HepG2 (cell line): Measurements from ENCODE around the gene MYO15A. TPM values are rescaled to one million over a fixed set of nuclear protein-coding genes. Genes with fewer than 3 reads are reported as not detected.
A peak's percentile ranks its signal among the peaks of the same experiment; 100 is the strongest.

Source experiments
- ATAC-seq: fragments of 200-7000 bp; cut with Tn5 transposase; 3 replicates; pipeline ENCODE4 v1.9.1; 2020; ENCODE audit warnings: mild to moderate bottlenecking, moderate library complexity
- BruUV-seq: library from RNA; stranded (reverse); fragments of 400-500 nt; replicated peaks from 2 replicates; lab custom pipeline; 2021; lab: Mats Ljungman, UMichigan
- CTCF ChIA-PET: fragments of 300-600 bp; formaldehyde crosslinking; extraction: SDS; loops from one replicate; lab custom pipeline; 2021; ENCODE audit warnings: low total read pairs, inconsistent platforms, low intra/inter-chr PET ratio; lab: Yijun Ruan, JAX
- POLR2A ChIA-PET: fragments of 350-600 bp; sonication (Branson Sonifier 250); formaldehyde crosslinking; loops from one replicate; lab custom pipeline; 2020; ENCODE audit warnings: antibody characterized with exemption, inconsistent platforms; lab: Yijun Ruan, JAX
- DNase-seq: peaks from one replicate; pipeline ENCODE4 v3.0.0-alpha.2; 2015; ENCODE audit warnings: low spot score
- FAIRE-seq: peaks from 3 replicates; lab custom pipeline; 2011; peaks lifted over from hg19 to GRCh38; lab: Jason Lieb, UNC
- H2AFZ ChIP-seq: one replicate; pipeline ENCODE4 v1.6.1; 2011; ENCODE audit warnings: low read length, inconsistent platforms
- H3K27ac ChIP-seq: fragments of 300-600 bp; 3 replicates; pipeline ENCODE4 v1.8.0; 2011; ENCODE audit warnings: mixed run types, mild to moderate bottlenecking, mixed read lengths, low read length, inconsistent platforms; ENCODE audit not compliant: insufficient read depth; ENCODE audit errors: extremely low read length
- H3K27me3 ChIP-seq, 2 experiments: fragments of 200-600 bp in 1 of 2; 2 replicates in 1 of 2; 3 replicates in 1 of 2; pipeline versions ENCODE4 v1.6.0 to v1.8.0; 2011; ENCODE audit warnings: low read length in 2 of 2, mild to moderate bottlenecking in 2 of 2, moderate library complexity in 2 of 2, inconsistent platforms in 1 of 2; ENCODE audit not compliant: insufficient read depth in 2 of 2, control insufficient read depth in 1 of 2
- H3K36me3 ChIP-seq, 2 experiments: fragments of 200-600 bp in 1 of 2; replicated peaks in 1 of 2; 2 replicates in 1 of 2; 3 replicates in 1 of 2; pipeline versions ENCODE4 v1.5.1 to v1.8.0; 2011; ENCODE audit warnings: low read length in 2 of 2, inconsistent platforms in 1 of 2; ENCODE audit not compliant: insufficient read depth in 2 of 2, control insufficient read depth in 1 of 2
- H3K4me1 ChIP-seq: 2 replicates; pipeline ENCODE4 v1.5.1; 2012; ENCODE audit warnings: low read length, inconsistent platforms; ENCODE audit not compliant: insufficient read depth
- H3K4me2 ChIP-seq: 2 replicates; pipeline ENCODE4 v1.6.0; 2011; ENCODE audit warnings: low read depth, low read length, inconsistent platforms
- H3K4me3 ChIP-seq, 3 experiments: fragments of 200-600 bp in 1 of 3; sonication (generic), shearing (Covaris generic) in 1 of 3; replicated peaks in 1 of 3; 2 replicates each; pipeline ENCODE4 v1.5.1; 2011 to 2016; ENCODE audit warnings: low read length in 3 of 3, inconsistent platforms in 2 of 3, low read depth in 2 of 3, mild to moderate bottlenecking in 2 of 3, control low read depth in 1 of 3, mixed read lengths in 1 of 3; ENCODE audit not compliant: insufficient read depth in 1 of 3
- H3K79me2 ChIP-seq: one replicate; pipeline ENCODE4 v1.6.1; 2011; ENCODE audit warnings: low read length, inconsistent platforms; ENCODE audit not compliant: insufficient read depth
- H3K9ac ChIP-seq: 2 replicates; pipeline ENCODE4 v1.6.0; 2011; ENCODE audit warnings: mild to moderate bottlenecking, low read depth, low read length, inconsistent platforms; ENCODE audit not compliant: insufficient read depth
- H3K9me3 ChIP-seq: 2 replicates; pipeline ENCODE4 v1.5.1; 2012; ENCODE audit warnings: mild to moderate bottlenecking, low read length
- H4K20me1 ChIP-seq: 2 replicates; pipeline ENCODE4 v1.6.0; 2011; ENCODE audit warnings: inconsistent platforms, mild to moderate bottlenecking, low read length, moderate library complexity; ENCODE audit not compliant: insufficient read depth
- ARID2 ChIP-seq: sonication (generic); formaldehyde crosslinking; IDR thresholded peaks from 2 replicates; pipeline ENCODE4 v1.8.1; 2022; ENCODE audit warnings: mild to moderate bottlenecking, missing genetic modification reagents, borderline replicate concordance
- BORCS8-MEF2B ChIP-seq: sonication (generic); formaldehyde crosslinking; IDR thresholded peaks from 2 replicates; pipeline ENCODE4 v1.8.0; 2022; ENCODE audit warnings: mild to moderate bottlenecking, missing genetic modification reagents
- GABPA ChIP-seq, 2 experiments: IDR thresholded peaks; 2 replicates each; pipeline ENCODE4 v1.6.1; 2011 to 2016; ENCODE audit warnings: low read depth in 2 of 2, low read length in 1 of 2, missing biosample characterization in 1 of 2, missing genetic modification characterization in 1 of 2
- KDM5B ChIP-seq: sonication (generic); formaldehyde crosslinking; IDR thresholded peaks from 2 replicates; pipeline ENCODE4 v1.4.0; 2020; ENCODE audit warnings: missing genetic modification reagents, mild to moderate bottlenecking, borderline replicate concordance
- MED1 ChIP-seq: sonication (generic); formaldehyde crosslinking; IDR thresholded peaks from 2 replicates; pipeline ENCODE4 v1.4.0; 2020; ENCODE audit warnings: missing genetic modification reagents
- MTA1 ChIP-seq: sonication (generic); formaldehyde crosslinking; IDR thresholded peaks from 2 replicates; pipeline ENCODE4 v1.4.0; 2020; ENCODE audit warnings: missing genetic modification reagents, mild to moderate bottlenecking, borderline replicate concordance
- NR2F2 ChIP-seq: IDR thresholded peaks from 2 replicates; pipeline ENCODE4 v1.6.1; 2012; ENCODE audit warnings: low read depth, inconsistent platforms, borderline replicate concordance
- RAD51 ChIP-seq: fragments of 450-650 bp; IDR thresholded peaks from 2 replicates; pipeline ENCODE4 v1.6.1; 2016; ENCODE audit warnings: borderline replicate concordance
- ZNF703 ChIP-seq: sonication (generic); formaldehyde crosslinking; IDR thresholded peaks from 2 replicates; pipeline ENCODE4 v1.5.1; 2020; ENCODE audit warnings: missing genetic modification reagents, mild to moderate bottlenecking, moderate library complexity, borderline replicate concordance
- WGBS: methylation state at CpG from one replicate; pipeline ENCODE4 v1.1.6; 2017; ENCODE audit warnings: low lambda C conversion rate; 5-methylcytosine and 5-hydroxymethylcytosine counted together
- in situ Hi-C: cut with HindIII; loops from 2 replicates; pipeline ENCODE4 v1.10.0; 2017; ENCODE audit warnings: low pct_unique_long_range_greater_than_20kb; ENCODE audit not compliant: extremely low pct_ligation_motif_present
- intact Hi-C: fragments of 100-400 bp; cut with micrococcal nuclease; formaldehyde crosslinking; loops from one replicate; pipeline ENCODE4 v1.10.0; 2022; ENCODE audit not compliant: unreplicated experiment
- polyA plus RNA-seq, 8 experiments: library from polyadenylated mRNA; depleted of rRNA in 3 of 8; stranded (reverse) in 7 of 8; unstranded in 1 of 8; fragments of >200 nt; fragmentation: Illumina TruSeq in 4 of 8; extraction: Trizol in 4 of 8; gene quantifications; 2 replicates each; pipeline versions ENCODE4 v1.2.1 to v1.2.3, GENCODE V29; 2011 to 2016; ENCODE audit warnings: low read depth in 4 of 8, missing spikeins in 1 of 8, mixed read lengths in 1 of 8; ENCODE audit not compliant: insufficient read depth in 1 of 8
- total RNA-seq, 5 experiments: library from RNA; depleted of rRNA; stranded (reverse); fragments of >200 nt; fragmentation: Illumina TruSeq; extraction: Trizol; gene quantifications; 2 replicates each; pipeline ENCODE4 v1.2.3, GENCODE V29; 2016; ENCODE audit warnings: low read depth in 1 of 5
- TF ChIP-seq, protein P1 (sequence below): sonication (generic); formaldehyde crosslinking; IDR thresholded peaks from 2 replicates; pipeline ENCODE4 v1.5.1; 2020; ENCODE audit warnings: missing genetic modification reagents, mild to moderate bottlenecking, borderline replicate concordance

Gene MYO15A
- total and polyA plus RNA-seq, 2 of the 13 experiments (the other 11 are each of a cell fraction or from before 2014, with no cell fraction given), result 0.07 to 0.20 TPM

DNA sequence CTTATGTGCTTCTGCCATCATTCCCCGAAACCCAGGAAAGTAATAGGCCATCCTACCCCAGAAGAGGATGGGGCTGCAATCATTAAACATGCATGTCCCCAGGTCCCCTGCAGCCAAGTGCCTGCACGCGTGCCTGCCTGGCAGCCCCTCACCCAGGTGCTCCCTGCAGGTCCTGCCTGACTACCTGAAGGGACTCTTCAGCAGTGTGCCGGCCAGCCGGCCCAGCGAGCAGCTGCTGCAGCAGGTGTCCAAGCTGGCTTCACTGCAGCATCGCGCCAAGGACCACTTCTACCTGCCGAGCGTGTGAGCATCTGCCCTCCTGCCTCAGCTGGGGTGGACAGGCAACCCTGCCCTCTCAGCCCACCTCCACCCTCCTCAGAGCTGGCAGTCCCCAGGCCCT, 58.9 kb downstream of the MYO15A start:
- Histone ChIP-seq H3K27me3 (peaks cover 0 to 6% of the 10 kb centered on the region in 2 experiments; a peak in 1 of 5 replicates), H4K20me1 (no peaks in the 10 kb centered on the region), H3K36me3 (no peaks in the 10 kb centered on the region), H3K9ac (no peak overlapping the region), H3K79me2 (no peaks in the 10 kb centered on the region), H3K9me3 (peaks cover 9% of the 10 kb centered on the region), H3K4me2 (no peak overlapping the region), H3K4me1 (peaks cover 26% of the 10 kb centered on the region), H2AFZ (no peak overlapping the region), H3K27ac (no peak overlapping the region), H3K4me3 (no peak overlapping the region)
- BruUV-seq, result no TSS peak
- 100% methylated on average over 1 of the region's 10 CpGs for WGBS
- ChIA-PET POLR2A (no interaction called here), CTCF (no interaction called here)
- DNase-seq (no peak), FAIRE-seq (no peak), ATAC-seq (no peak)
- intact Hi-C loops, result no loop called here
- no peak for TF ChIP-seq ARID2
- TF ChIP-seq GABPA (IDR thresholded peaks at IDR 0.05; ENCODE audit: low read depth, low read length), result no peak
- TF ChIP-seq GABPA (CRISPR knock-in tag; IDR thresholded peaks at IDR 0.05; ENCODE audit: low read depth), result no peak
- TF ChIP-seq, protein P1, sequence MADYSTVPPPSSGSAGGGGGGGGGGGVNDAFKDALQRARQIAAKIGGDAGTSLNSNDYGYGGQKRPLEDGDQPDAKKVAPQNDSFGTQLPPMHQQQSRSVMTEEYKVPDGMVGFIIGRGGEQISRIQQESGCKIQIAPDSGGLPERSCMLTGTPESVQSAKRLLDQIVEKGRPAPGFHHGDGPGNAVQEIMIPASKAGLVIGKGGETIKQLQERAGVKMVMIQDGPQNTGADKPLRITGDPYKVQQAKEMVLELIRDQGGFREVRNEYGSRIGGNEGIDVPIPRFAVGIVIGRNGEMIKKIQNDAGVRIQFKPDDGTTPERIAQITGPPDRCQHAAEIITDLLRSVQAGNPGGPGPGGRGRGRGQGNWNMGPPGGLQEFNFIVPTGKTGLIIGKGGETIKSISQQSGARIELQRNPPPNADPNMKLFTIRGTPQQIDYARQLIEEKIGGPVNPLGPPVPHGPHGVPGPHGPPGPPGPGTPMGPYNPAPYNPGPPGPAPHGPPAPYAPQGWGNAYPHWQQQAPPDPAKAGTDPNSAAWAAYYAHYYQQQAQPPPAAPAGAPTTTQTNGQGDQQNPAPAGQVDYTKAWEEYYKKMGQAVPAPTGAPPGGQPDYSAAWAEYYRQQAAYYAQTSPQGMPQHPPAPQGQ (CRISPR knock-in tag), result no peak
- TF ChIP-seq MTA1, result peak; percentile 15; the same call in 1 of the 2 replicates
- in situ Hi-C loops, result no loop called here

DNA sequence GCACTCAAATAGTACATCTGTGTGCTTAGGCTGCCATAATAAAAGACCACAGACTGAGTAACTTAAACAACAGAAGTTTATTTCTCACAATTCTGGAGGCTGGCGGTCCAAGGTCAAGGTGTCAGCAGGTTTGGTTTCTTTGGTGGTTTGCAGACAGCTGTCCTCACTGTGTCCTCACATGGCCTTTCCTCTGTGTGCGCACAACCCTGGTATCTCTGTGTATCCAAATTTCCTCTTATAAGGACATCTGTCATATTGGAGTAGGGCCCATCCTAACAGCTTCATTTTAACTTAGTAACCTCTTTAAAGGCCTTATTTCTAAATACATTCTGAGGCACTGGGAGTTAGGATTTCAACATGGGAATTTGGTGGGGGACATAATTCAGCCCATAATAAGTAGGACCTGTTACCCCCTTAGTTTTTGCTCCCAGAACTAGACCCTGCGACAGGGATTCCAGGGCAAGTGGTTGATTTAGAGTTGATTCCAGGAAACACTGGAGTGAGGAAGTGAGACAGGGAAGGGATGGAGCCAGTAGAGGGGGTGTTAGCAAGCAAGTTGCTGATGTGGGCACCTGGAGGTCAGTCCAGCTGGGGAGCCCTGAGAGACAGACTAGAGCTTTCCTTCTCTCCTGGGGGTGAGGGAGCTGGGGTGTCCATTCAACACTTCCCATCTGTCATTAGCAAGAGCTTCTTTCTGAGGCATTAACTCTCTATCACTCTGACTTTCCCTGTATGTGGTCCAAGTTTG, 64.1 kb downstream of the MYO15A start:
- no TSS peak for BruUV-seq
- ChIA-PET CTCF (no interaction called here), POLR2A (no interaction called here)
- in situ Hi-C loops, result no loop called here
- Histone ChIP-seq H3K4me1 (peaks cover 14% of the 10 kb centered on the region), H3K27me3 (peaks cover 7 to 13% of the 10 kb centered on the region in 2 experiments), H3K27ac (no peak overlapping the region), H3K4me2 (no peak overlapping the region), H4K20me1 (no peaks in the 10 kb centered on the region), H3K4me3 (no peak overlapping the region), H3K79me2 (no peaks in the 10 kb centered on the region), H3K9me3 (no peaks in the 10 kb centered on the region; the same call in 1 of the 2 replicates), H2AFZ (no peak overlapping the region), H3K9ac (no peak overlapping the region), H3K36me3 (no peaks in the 10 kb centered on the region)
- DNase-seq (no peak), ATAC-seq (peak; percentile 26; the same call in 1 of the 3 replicates), FAIRE-seq (no peak)
- intact Hi-C loops, result no loop called here
- 63% methylated on average over 3 of the region's 3 CpGs for WGBS
- TF ChIP-seq MED1 (no peak), RAD51 (no peak), ZNF703 (CRISPR knock-in tag) (no peak), NR2F2 (no peak), KDM5B (CRISPR knock-in tag) (no peak), BORCS8-MEF2B (CRISPR knock-in tag) (no peak)
- TF ChIP-seq, protein P1 (CRISPR knock-in tag), result no peak
